Breast epithelium (tissue), 4 donors: ENCODE results near the gene DDT. TPM values are rescaled to one million over a fixed set of nuclear protein-coding genes. Genes with fewer than 3 reads are reported as not detected.
A peak's percentile ranks its signal among the peaks of the same experiment; 100 is the strongest.
"Not testable (repeated sequence)": the region's sequence is repeated elsewhere in the genome, so short reads cannot be mapped to it uniquely, and the experiment has no call there.

ENCODE experiments used
- DNase-seq, 2 donors: peaks; one replicate each; pipeline ENCODE4 v3.0.0-alpha.2; 2019; ENCODE audit warnings: low spot score in 2 of 2
- H3K27ac ChIP-seq, 2 donors: fragments of 200-600 bp; sonication (generic) in 1 of 2; one replicate each; pipeline ENCODE4 v1.5.1; 2016 to 2019; ENCODE audit warnings: mild to moderate bottlenecking in 1 of 2
- H3K27me3 ChIP-seq, 2 donors: fragments of 200-600 bp; sonication (generic) in 1 of 2; one replicate each; pipeline versions ENCODE4 v1.5.1 to v1.6.0; 2017 to 2019; ENCODE audit warnings: control low read depth in 1 of 2, mild to moderate bottlenecking in 1 of 2
- H3K36me3 ChIP-seq: fragments of 200-600 bp; one replicate; pipeline ENCODE4 v1.5.1; 2019
- H3K4me1 ChIP-seq, 2 donors: fragments of 200-600 bp; sonication (generic); one replicate each; pipeline ENCODE4 v1.5.1; 2016 to 2019; ENCODE audit warnings: control low read depth in 1 of 2
- H3K4me3 ChIP-seq, 3 donors: fragments of 200-600 bp; sonication (generic); 1 replicate in 2 of 3; 2 replicates in 1 of 3; pipeline ENCODE4 v1.5.1; 2016 to 2019; ENCODE audit warnings: mild to moderate bottlenecking in 3 of 3, moderate library complexity in 2 of 3
- H3K9me3 ChIP-seq, 2 donors: fragments of 200-600 bp; sonication (generic) in 1 of 2; one replicate each; pipeline ENCODE4 v1.5.1; 2016 to 2019; ENCODE audit warnings: control low read depth in 1 of 2
- POLR2A ChIP-seq: fragments of 450-650 bp; IDR thresholded peaks from one replicate; pipeline ENCODE4 v1.6.1; 2016; ENCODE audit warnings: antibody characterized with exemption, mild to moderate bottlenecking, moderate library complexity
- POLR2AphosphoS5 ChIP-seq, 3 donors: sonication (generic); formaldehyde crosslinking; IDR thresholded peaks; one replicate each; pipeline ENCODE4 v1.6.1; 2017; ENCODE audit warnings: antibody characterized with exemption in 3 of 3
- intact Hi-C: fragments of 100-400 bp; cut with DNase I; formaldehyde crosslinking; loops from one replicate; pipeline ENCODE4 v1.15.1; 2023; ENCODE audit warnings: low total_unique reads
- total RNA-seq, 3 donors: library from RNA; depleted of rRNA; stranded (reverse); fragments of >200 nt; gene quantifications; one replicate each; pipeline ENCODE4 v1.1.0, GENCODE V29; 2016
- TF ChIP-seq, protein P1 (sequence below), 3 donors: fragments of 450-650 bp; IDR thresholded peaks; one replicate each; pipeline ENCODE4 v1.5.1; 2016 to 2017; ENCODE audit warnings: antibody characterized with exemption in 3 of 3, mild to moderate bottlenecking in 3 of 3, moderate library complexity in 3 of 3

The DDT gene
- total RNA-seq, 3 donors from 2014 or later = 122 to 146 (median 136) TPM

GRCh38 chr22:23970201-23970641 lies 4.0 kb downstream of the DDT start:
- H3K36me3 ChIP-seq = peaks cover 4% of the 10 kb centered on the region
- H3K27me3 ChIP-seq = no peaks in the 10 kb centered on the region
- H3K9me3 ChIP-seq = no peaks in the 10 kb centered on the region
- intact Hi-C loops = no loop called here
- H3K4me3 ChIP-seq = no peak overlapping the region
- TF ChIP-seq, protein P1, sequence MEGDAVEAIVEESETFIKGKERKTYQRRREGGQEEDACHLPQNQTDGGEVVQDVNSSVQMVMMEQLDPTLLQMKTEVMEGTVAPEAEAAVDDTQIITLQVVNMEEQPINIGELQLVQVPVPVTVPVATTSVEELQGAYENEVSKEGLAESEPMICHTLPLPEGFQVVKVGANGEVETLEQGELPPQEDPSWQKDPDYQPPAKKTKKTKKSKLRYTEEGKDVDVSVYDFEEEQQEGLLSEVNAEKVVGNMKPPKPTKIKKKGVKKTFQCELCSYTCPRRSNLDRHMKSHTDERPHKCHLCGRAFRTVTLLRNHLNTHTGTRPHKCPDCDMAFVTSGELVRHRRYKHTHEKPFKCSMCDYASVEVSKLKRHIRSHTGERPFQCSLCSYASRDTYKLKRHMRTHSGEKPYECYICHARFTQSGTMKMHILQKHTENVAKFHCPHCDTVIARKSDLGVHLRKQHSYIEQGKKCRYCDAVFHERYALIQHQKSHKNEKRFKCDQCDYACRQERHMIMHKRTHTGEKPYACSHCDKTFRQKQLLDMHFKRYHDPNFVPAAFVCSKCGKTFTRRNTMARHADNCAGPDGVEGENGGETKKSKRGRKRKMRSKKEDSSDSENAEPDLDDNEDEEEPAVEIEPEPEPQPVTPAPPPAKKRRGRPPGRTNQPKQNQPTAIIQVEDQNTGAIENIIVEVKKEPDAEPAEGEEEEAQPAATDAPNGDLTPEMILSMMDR (IDR thresholded peaks at IDR 0.05) = no peak
- no peak for TF ChIP-seq POLR2AphosphoS5 (IDR thresholded peaks at IDR 0.05)
- no peak for TF ChIP-seq POLR2A
- no peak overlapping the region for H3K27ac ChIP-seq
- no peak for DNase-seq
- H3K4me1 ChIP-seq = no peaks in the 10 kb centered on the region

- Histone ChIP-seq H3K27ac (no peak overlapping the region), H3K27me3 (no peaks in the 10 kb centered on the region), H3K4me3 (no peak overlapping the region), H3K4me1 (no peaks in the 10 kb centered on the region), H3K9me3 (no peaks in the 10 kb centered on the region), H3K36me3 (peaks cover 4% of the 10 kb centered on the region)
- TF ChIP-seq POLR2A (no peak), POLR2AphosphoS5 (IDR thresholded peaks at IDR 0.05) (no peak)
- TF ChIP-seq, protein P1 (IDR thresholded peaks at IDR 0.05) = no peak
- no peak for DNase-seq
- intact Hi-C loops = no loop called here
These were observed 5.2 kb downstream of the DDT start for GRCh38 chr22:23969071-23969470.

DNA sequence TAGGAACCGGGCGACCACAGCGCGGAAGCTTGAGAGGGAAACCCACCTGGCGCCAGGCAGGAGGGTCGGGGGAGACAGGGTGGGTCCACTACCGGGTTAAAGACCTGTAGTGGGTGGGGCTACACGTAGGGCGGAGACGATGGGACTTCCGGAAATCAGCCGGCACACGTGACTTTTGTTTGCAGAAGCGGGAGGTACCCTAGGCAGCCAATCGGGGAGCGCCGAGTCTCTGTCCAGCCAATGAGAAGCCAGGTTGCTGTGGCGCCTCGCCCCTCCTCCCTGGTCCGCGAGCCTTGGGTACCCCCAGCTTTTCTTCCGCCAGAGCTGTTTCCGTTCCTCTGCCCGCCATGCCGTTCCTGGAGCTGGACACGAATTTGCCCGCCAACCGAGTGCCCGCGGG lies 7.7 kb downstream of the DDT start, which contains the start of gene DDTL:
Gene DDTL (plus strand): TSS at position 321 of the 400 bp plus-strand sequence. CDS start 27 bp downstream, at position 348.
- intact Hi-C loops, DNase-seq, H3K4me3 ChIP-seq, H3K36me3 ChIP-seq, H3K4me1 ChIP-seq, H3K27me3 ChIP-seq, H3K9me3 ChIP-seq, H3K27ac ChIP-seq: not testable (repeated sequence)

DNA sequence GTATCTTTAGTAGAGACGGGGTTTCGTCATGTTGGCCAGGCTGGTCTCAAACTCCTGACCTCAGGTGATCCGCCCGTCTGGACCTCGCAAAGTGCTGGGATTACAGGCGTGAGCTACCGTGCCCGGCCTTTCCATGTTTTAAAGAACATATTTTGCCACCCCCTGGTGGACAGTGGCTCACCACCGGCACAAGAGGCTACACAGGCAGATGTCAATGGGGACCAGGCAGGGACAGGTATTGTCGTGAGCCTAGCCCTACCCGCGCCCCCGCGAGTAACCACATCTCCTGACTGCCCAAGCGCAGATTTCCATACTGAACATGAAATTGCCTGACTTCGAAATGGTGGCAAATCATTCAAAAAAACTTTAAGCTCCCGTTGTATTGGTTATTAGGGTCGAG lies 8.1 kb downstream of the DDT start:
- H3K36me3 ChIP-seq, intact Hi-C loops, H3K4me1 ChIP-seq, H3K4me3 ChIP-seq, DNase-seq, H3K9me3 ChIP-seq, H3K27ac ChIP-seq, H3K27me3 ChIP-seq: not testable (repeated sequence)

GRCh38 chr22:23961084-23961771 lies 13.0 kb downstream of the DDT start, which contains the start of gene GSTT2B:
TSS of gene GSTT2B (minus strand) at chr22:23961195. CDS start at chr22:23961131, 64 bp downstream.
- peak within 1 kb of the TSS in 1 of 3 donors; percentile 47 for H3K4me3 ChIP-seq
- H3K27ac ChIP-seq = not testable (repeated sequence)

GRCh38 chr22:23956301-23956900 lies 17.8 kb downstream of the DDT start:
- H3K27ac ChIP-seq, H3K27me3 ChIP-seq, H3K4me1 ChIP-seq, H3K9me3 ChIP-seq, intact Hi-C loops, H3K36me3 ChIP-seq, H3K4me3 ChIP-seq: not testable (repeated sequence)
- peak; percentile 70 to 74 for DNase-seq
- TF ChIP-seq, protein P1 (IDR thresholded peaks at IDR 0.05) = peak; percentile 76 to 93 (median 93)
- peak in 2 of 3 donors; percentile 46 to 48 for TF ChIP-seq POLR2AphosphoS5 (IDR thresholded peaks at IDR 0.05)

More at GRCh38 chr22:23961084-23961771, 13.0 kb downstream of the DDT start, which contains the start of gene GSTT2B:
- intact Hi-C loops, H3K36me3 ChIP-seq, H3K4me1 ChIP-seq, H3K27me3 ChIP-seq, H3K9me3 ChIP-seq, DNase-seq: not testable (repeated sequence)

GRCh38 chr22:23955886-23956285 lies 18.4 kb downstream of the DDT start:
- intact Hi-C loops, H3K27ac ChIP-seq, DNase-seq, H3K36me3 ChIP-seq, H3K4me3 ChIP-seq, H3K27me3 ChIP-seq, H3K4me1 ChIP-seq, H3K9me3 ChIP-seq: not testable (repeated sequence)

- H3K4me3 ChIP-seq, H3K9me3 ChIP-seq, H3K27ac ChIP-seq, H3K4me1 ChIP-seq, H3K27me3 ChIP-seq, DNase-seq, intact Hi-C loops, H3K36me3 ChIP-seq: not testable (repeated sequence)
These were observed 19.3 kb downstream of the DDT start for GRCh38 chr22:23954991-23955305.

DNA sequence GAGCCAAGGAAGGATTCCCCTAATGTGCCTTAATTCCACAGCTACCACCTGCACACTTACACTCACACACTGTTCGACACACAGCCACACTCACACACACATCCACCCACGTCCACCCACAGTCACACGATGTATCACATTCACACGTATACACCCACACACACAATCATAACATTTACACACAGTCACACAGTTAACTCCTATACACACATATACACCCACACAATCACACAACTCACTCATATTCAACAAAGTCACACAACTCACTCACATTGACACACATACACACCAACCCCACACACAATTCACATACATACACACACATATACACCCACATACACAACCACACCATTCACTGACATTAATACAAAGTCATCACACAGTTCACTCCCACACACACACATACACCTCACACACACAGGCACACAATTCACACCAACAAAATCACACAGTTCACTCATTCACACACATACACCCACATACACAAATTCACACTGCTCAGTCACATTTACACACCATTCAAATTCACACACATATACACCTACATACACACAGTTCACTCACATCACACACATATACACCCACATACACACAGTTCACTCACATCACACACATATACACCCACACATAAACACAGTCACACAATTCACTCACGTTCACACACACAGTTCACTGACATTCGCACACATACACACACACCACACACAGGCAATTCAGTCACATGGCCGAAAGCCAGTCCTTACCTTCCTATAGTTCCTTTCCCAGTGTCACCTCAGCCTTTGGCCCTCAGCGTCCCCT lies 19.8 kb downstream of the DDT start:
- H3K9me3 ChIP-seq, H3K27me3 ChIP-seq, H3K4me3 ChIP-seq, intact Hi-C loops, DNase-seq, H3K27ac ChIP-seq, H3K4me1 ChIP-seq, H3K36me3 ChIP-seq: not testable (repeated sequence)
